ENCODE measurements around the gene FASN.

DNA sequence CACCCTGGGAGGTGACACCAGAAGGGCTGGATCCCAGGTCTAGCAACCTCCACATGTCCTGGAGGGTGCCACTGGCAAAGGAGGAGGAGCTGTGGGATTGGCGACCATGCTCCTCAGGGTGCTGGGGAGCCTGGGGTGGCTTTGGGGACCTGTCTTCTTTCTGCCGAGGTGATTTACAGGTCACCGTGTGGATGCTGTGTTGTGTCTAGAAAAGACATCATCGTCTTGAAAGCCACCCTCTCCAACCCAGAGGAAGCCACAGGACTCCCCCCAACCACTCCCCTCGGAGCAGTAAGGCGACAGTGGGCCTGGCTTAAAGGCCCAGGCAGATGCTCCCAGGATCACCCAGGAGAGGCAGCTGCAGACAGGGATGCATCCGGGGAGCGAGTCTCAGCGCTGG, 29.7 kb upstream of the FASN start:
- no peak for TF ChIP-seq POLR2A (IDR thresholded peaks at IDR 0.05; ENCODE audit: low read depth)
- no peak for TF ChIP-seq EP300 (IDR thresholded peaks at IDR 0.05)
- TF ChIP-seq, protein P1, sequence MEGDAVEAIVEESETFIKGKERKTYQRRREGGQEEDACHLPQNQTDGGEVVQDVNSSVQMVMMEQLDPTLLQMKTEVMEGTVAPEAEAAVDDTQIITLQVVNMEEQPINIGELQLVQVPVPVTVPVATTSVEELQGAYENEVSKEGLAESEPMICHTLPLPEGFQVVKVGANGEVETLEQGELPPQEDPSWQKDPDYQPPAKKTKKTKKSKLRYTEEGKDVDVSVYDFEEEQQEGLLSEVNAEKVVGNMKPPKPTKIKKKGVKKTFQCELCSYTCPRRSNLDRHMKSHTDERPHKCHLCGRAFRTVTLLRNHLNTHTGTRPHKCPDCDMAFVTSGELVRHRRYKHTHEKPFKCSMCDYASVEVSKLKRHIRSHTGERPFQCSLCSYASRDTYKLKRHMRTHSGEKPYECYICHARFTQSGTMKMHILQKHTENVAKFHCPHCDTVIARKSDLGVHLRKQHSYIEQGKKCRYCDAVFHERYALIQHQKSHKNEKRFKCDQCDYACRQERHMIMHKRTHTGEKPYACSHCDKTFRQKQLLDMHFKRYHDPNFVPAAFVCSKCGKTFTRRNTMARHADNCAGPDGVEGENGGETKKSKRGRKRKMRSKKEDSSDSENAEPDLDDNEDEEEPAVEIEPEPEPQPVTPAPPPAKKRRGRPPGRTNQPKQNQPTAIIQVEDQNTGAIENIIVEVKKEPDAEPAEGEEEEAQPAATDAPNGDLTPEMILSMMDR (IDR thresholded peaks at IDR 0.05), result no peak
- TF ChIP-seq POLR2AphosphoS5 (IDR thresholded peaks at IDR 0.05), result no peak
